Renal cortical epithelial cell (primary cell): Measurements from ENCODE around the gene ANKRD45. TPM values are rescaled to one million over a fixed set of nuclear protein-coding genes. Genes with fewer than 3 reads are reported as not detected.
"Not testable (repeated sequence)": the region's sequence is repeated elsewhere in the genome, so short reads cannot be mapped to it uniquely, and the experiment has no call there.

Experiments
- DNase-seq: peaks from one replicate; pipeline ENCODE4 v3.0.0-alpha.2; 2011; ENCODE audit warnings: low read depth
- total RNA-seq: library from RNA; depleted of rRNA; stranded (reverse); fragments of >200 nt; gene quantifications from 2 replicates; pipeline ENCODE4 v1.2.3, GENCODE V29; 2014

The ANKRD45 gene
- 1.4 and 17.4 TPM in 2 replicates for total RNA-seq

- peak; percentile 19 for DNase-seq
Observed at GRCh38 chr1:173669491-173669941, at the start of gene ANKRD45. ANKRD45 (minus strand) TSS chr1:173669851; CDS start chr1:173659418, 10,433 bp downstream.

DNA sequence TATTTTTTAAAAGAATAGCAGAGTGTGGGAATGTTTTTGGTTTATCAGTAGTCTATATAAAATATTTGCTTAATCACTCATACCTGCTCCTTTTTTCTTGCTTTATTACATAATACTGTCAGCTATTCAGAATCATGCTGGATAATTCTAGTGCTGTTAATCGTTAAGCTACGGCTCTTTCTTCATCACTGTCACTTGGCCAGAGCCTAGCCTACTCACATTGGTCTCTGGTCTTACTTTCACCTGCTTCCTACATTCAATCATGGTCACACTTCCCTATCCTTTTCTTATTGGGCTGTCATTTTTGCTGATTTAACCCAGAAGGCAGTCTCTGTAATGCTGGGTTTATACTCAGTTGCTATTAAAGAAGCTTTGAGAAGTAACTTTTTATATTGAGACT is 47.6 kb upstream of the ANKRD45 start:
- peak; percentile 77 for DNase-seq

DNA sequence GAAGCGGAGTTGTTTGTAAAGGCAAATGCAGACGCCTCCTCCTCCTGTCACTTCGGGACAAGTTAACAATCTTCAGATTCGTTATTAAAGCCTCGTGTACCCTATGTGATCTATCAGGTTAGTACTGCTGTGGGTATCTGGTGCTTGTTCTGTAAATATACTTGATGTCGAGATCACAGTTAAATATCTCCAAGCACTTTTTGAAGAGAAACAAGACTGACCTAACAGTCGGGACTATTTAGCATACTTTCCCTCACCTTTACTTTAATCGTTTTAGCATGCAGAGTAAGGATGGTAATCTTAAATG is 45.8 kb upstream of the ANKRD45 start:
- DNase-seq, result no peak

DNA sequence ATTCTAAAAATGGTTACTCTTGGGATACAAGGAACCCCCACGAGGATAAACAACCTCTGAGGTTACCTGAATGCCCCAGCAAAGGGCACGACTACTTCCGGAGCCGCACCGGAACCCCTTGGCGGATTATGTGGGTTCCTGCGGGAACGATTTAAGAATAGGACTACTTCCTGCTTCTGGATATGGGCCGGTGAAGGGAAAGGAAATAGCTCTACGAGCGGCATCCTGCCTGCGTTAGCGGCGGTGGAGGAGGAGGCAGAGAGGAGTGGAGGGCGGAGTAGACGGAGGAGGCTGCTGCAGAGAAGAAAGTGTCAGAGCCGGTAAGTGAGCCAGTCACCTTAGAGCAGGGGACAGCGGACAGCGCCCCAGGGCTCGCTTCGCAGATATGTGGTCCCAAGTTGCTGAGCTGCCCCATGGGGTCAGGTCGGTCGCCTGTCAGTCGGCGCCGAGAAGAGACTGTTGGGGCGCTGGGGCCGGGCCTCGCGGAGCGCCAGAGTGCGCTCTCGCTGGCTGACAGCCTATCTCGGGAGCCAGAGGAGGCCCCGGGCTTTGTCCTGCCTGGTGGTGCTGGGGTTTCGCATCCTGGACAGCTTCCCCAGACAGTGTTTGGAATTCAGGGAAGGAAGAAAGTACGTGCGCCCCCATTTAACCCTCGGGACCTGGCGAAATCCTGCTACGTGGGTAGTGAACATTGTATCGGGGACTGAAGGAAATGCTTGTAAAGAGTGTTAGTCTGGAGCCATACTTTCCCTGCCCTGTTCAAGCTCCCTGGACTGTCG is 45.3 kb upstream of the ANKRD45 start, which contains the start of gene KLHL20:
KLHL20 (plus strand) TSS at position 223 of the 779 bp plus-strand sequence. CDS start 1,063 bp downstream, outside the sequence.
- peak; percentile 87 for DNase-seq

DNA sequence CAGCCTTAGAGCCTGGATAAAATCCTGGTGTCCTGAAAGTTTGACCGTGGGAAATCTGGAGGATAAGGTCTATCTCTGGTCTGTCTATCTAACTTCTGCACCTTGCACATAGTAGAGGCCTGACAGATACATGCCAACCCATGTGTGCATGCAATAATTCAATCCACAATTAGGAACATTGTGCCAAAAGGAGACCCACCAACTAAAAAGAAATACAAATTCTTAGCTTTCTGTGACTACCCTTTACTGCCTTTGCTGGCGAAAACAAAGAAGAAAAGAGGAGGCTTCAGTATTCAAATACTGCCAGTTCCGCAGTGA is 44.7 kb upstream of the ANKRD45 start:
- DNase-seq, result no peak

- no peak for DNase-seq
Observed at GRCh38 chr1:173708787-173709186, 39.1 kb upstream of the ANKRD45 start.

DNA sequence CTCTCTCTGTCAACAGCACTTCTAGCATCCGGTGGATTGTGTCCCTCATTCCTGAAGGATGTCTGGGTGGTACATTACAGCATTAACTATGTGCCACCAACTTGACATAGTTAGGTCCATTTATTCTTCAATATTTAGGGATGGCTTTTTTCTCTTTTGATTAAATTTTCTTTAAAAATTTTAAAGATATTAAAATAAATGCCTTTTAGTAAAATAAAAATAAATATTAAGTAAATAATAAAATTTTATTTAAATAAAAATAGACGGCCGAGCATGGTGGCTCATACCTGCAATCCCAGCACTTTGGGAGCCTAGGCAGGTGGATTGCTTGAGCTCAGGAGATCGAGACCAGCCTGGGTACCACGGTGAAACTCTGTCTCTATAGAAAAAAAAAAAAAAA is 35.5 kb upstream of the ANKRD45 start:
- DNase-seq, result no peak

GRCh38 chr1:173702736-173703135 is 33.1 kb upstream of the ANKRD45 start:
- DNase-seq, result no peak

- DNase-seq, result not testable (repeated sequence)
Observed at GRCh38 chr1:173701299-173701698, 31.6 kb upstream of the ANKRD45 start.

DNA sequence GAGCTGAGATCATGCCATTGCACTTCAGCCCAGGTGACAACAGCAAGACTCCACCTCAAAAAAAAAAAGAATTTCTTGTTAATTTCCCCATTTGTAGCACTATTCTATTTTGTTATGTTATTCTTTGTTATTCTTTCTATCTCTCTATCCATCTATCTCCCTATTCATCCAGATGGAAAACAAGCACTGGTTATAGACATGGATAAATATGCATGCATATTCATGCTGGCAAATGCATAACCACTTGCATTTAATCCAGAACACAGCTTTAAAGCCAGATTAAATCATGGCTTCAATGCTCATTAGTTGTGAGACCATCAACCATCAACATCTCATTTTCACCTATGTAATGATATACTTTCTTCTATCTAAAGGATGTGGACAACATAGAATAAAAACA is 23.6 kb upstream of the ANKRD45 start:
- no peak for DNase-seq

- DNase-seq, result no peak
Observed at GRCh38 chr1:173688300-173688699, 18.6 kb upstream of the ANKRD45 start.

GRCh38 chr1:173685121-173685520 is 15.5 kb upstream of the ANKRD45 start:
- DNase-seq, result not testable (repeated sequence)

- DNase-seq, result not testable (repeated sequence)
Observed at GRCh38 chr1:173683838-173684237, 14.2 kb upstream of the ANKRD45 start.

- DNase-seq, result no peak
Observed at GRCh38 chr1:173682184-173682583, 12.5 kb upstream of the ANKRD45 start.

GRCh38 chr1:173680152-173680551 is 10.5 kb upstream of the ANKRD45 start:
- DNase-seq, result not testable (repeated sequence)

DNA sequence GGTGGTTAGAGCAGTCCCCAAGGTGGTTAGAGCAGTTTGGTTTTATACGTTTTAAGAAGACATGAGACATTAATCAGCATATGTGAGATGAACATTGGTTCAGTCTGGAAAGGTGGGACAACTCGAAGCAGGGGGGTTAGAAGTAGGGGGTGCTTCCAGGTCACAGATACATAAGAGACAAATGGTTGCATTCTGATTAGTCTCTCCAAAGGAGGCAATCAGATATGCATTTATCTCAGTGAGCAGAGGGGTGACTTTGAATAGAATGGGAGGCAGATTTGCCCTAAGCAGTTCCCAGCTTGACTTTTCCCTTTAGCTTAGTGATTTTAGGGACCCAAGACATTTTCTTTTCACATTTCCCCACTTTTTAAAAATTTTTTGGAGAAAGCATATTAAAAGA is 4.8 kb upstream of the ANKRD45 start:
- DNase-seq, result not testable (repeated sequence)

- DNase-seq, result peak; percentile 13
Observed at GRCh38 chr1:173666646-173667045, 3.0 kb downstream of the ANKRD45 start.

DNA sequence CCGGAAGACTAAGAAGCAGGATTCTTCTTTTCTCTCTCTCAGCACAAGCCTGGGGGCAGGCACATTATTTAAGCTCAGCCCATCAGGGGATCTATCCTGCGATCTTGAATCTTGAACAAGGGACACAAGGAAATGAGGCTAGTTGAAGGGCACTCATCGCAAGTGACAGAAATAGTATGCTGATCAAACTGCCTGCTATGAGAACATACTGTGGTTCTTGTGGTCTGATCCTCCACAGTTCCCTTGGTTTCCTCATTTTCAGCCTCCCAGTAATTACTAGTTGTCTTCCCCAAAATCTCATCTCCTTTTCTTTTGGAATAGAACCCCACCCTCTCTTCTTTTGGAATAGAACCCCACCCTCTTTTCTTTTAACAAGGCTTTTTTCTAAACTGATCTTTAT is 6.5 kb downstream of the ANKRD45 start:
- DNase-seq, result no peak

DNA sequence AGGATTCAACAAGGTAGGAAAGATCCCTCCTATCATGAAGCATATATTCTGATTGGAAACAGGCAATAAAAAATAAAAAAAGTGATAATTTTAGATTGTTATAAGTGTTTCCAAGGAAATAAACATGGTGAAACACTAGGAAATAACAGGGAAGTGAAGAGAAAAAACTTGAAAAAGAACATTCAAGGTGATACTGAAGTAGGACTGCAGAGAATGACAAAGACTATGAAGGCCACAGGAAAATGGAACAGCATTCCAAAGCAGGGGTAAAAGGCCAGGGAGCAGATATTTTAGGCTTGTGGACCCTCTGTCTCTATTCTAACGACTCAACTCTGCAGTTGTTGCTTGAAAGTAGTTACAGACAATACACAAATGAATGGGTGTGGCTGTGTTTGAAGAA is 7.9 kb downstream of the ANKRD45 start:
- no peak for DNase-seq

DNA sequence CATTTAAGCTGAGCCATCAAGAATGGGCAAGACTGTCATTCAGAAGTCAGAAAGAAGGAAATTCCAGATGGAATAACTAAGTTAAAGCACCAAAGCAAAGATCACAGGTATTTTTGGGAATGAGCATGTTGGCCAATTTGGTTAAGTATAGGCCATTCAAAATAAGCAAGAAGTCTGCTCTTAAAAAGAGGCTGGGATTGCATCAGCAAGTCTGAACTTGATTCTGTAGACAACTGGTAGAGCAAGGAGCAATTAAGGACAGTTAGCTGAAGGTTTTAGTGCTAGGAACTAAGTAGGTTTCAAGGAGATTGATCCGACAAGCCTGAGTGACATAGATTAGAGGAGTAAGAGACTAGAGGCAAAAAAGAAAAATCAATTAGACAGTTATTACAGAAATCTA is 8.4 kb downstream of the ANKRD45 start:
- no peak for DNase-seq

DNA sequence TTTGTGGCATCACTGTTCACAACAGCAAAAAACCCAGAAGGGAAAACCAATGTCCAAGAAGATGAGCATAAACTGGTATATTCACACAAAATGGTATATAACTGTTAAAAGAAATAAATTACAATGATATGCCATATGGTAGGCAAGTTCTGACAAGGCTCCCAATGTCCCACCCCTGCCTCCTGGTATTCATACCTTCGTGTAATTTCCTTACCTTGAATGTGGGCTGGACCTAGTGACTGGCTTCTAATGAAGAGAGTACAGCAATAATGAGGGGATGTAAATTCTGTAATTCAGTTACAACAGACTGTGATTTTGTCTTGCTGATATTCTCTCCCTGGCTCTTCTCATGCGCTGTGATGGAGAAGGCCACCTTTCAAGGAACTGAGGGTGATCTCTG is 9.3 kb downstream of the ANKRD45 start:
- no peak for DNase-seq

DNA sequence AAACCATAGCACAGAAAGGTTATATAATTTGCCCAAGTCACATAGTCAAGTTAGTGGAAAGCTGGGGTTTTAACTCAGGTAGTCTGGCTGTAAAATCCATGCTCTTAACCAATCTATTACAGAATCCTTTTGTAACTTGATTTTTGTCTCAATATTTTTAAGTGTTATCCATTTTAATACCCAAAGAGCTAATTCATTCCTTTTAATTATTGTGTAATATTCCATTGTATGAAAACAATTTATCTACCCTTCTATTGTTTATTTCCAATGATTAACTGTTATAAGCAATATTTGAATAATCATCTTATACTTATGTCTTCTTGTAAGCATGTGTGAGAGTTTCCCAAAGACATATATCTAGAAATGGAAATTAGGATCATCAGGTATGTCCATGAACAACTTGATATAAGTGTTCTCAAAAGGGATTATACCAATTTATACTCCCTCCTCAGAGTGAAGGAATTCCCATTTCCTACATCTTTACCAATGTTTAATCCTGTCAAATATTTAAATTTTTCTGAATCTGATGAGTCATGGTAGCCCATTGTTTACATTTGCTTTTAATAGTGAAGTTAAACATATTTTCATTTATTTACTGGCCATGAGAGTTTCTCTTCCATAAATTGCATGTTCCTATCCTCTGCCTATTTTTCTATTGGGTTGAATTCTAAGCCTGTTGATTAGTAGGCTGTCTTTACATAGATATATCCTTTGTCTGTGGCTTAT is 20.6 kb downstream of the ANKRD45 start:
- no peak for DNase-seq

DNA sequence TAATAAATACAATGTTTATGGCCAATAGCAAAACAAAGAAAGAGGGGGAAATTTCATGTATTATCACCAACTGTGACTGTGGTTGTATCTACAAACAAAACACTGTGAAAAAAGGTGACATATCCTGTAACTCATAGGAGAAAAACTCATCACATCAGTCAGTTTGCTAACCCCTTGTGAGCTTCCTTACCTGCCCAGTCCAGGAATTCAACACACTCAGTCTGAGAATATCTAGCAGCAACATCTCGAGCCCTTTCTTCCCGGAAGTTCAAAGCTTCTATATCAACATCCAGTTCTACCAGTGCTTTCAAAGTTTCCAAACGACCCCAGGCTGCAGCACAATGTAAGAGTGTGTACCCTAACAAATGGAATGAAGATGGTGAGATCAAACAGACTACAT is 23.0 kb downstream of the ANKRD45 start:
- DNase-seq, result no peak
